ENCODE data around the gene TTC24.

The TTC24 gene

GRCh38 chr1:156553860-156554485 is 25.6 kb upstream of the TTC24 start:
- H3K27ac ChIP-seq (ENCODE audit: low read length) = no peak overlapping the region
- H3K9me3 ChIP-seq (ENCODE audit: control insufficient read depth, insufficient read depth, low read length) = no peaks in the 10 kb centered on the region
- H3K27me3 ChIP-seq (ENCODE audit: control insufficient read depth, insufficient read depth, low read length) = no peaks in the 10 kb centered on the region
- H3K36me3 ChIP-seq (ENCODE audit: control insufficient read depth, insufficient read depth, low read length) = peaks cover 14% of the 10 kb centered on the region
- no peaks in the 10 kb centered on the region for H3K4me1 ChIP-seq (ENCODE audit: control insufficient read depth, insufficient read depth, low read length)
- H3K4me3 ChIP-seq (ENCODE audit: low read length) = no peak overlapping the region
- DNase-seq (ENCODE audit: low read depth, low spot score) = no peak
- no CpG with 5 or more reads among the region's 6 CpGs for WGBS (ENCODE audit: insufficient coverage, insufficient read length)

DNA sequence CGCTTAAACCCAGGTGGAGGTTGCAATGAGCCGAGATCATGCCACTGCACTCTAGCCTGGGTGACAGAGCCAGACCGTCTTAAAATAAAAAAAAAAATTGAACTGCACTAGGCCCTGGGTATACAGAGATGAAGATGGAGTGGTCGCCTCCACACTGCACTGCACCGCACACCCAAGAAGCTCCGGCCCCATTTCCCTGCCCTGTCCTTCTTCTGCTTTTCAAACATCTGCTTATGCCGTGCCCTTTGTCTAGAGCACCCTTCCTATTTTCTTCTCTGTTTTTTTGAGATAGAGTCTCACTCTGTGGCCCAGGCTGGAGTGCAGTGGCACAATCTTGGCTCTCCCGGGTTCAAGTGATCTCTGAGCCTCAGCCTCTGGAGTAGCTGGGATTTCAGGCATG is 24.6 kb upstream of the TTC24 start:
- H3K36me3 ChIP-seq (ENCODE audit: control insufficient read depth, insufficient read depth, low read length) = peaks cover 15% of the 10 kb centered on the region
- no peak overlapping the region for H3K4me3 ChIP-seq (ENCODE audit: low read length)
- H3K4me1 ChIP-seq (ENCODE audit: control insufficient read depth, insufficient read depth, low read length) = no peaks in the 10 kb centered on the region
- no CpG with 5 or more reads among the region's 8 CpGs for WGBS (ENCODE audit: insufficient coverage, insufficient read length)
- H3K27ac ChIP-seq (ENCODE audit: low read length) = no peak overlapping the region
- no peak for DNase-seq (ENCODE audit: low read depth, low spot score)
- H3K27me3 ChIP-seq (ENCODE audit: control insufficient read depth, insufficient read depth, low read length) = no peaks in the 10 kb centered on the region
- H3K9me3 ChIP-seq (ENCODE audit: control insufficient read depth, insufficient read depth, low read length) = no peaks in the 10 kb centered on the region

DNA sequence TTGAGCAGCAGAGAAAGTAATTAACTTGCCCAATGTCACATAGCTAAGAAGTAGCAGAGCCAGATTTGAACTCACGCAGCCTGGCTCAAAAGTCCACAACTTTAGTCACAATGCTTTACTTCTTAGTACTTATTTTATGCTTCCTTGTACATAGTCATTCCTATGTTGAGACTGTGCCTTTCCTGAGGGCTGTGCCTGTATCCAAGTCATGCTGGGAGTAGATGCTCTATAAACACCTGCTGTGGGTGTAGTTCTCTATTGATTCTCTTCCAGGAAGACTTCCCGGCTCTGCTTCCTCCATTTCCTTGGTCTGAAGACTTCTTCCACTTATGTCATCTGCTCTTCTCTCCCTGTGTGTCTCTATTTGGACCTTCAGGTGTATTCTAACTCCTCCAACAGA is 23.8 kb upstream of the TTC24 start:
- Histone ChIP-seq H3K9me3 (ENCODE audit: control insufficient read depth, insufficient read depth, low read length) (no peaks in the 10 kb centered on the region), H3K4me1 (ENCODE audit: control insufficient read depth, insufficient read depth, low read length) (no peaks in the 10 kb centered on the region), H3K27me3 (ENCODE audit: control insufficient read depth, insufficient read depth, low read length) (no peaks in the 10 kb centered on the region), H3K36me3 (ENCODE audit: control insufficient read depth, insufficient read depth, low read length) (peaks cover 11% of the 10 kb centered on the region; the same call in 1 of the 2 replicates), H3K27ac (ENCODE audit: low read length) (no peak overlapping the region), H3K4me3 (ENCODE audit: low read length) (no peak overlapping the region)
- DNase-seq (ENCODE audit: low read depth, low spot score) = no peak
- WGBS (ENCODE audit: insufficient coverage, insufficient read length) = no CpG with 5 or more reads among the region's 2 CpGs

DNA sequence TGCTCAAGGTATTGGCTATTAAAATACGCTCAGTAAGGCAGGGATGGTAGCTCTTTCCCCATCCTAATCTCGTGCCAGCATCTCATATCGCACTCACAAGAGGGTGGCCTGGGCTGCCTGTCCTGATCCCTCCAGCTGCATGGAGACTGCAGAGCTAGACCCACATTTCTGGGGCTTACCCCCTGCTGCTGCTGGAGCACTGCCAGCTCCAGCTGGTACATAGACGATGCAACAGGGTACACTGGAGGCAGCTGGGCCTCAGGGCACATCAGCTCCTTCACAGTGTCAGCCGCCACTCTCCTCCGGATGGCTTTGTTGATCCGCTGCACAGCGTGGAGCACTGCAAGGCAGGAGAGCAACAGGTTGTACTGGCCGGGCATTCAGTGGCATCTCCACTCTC is 23.2 kb upstream of the TTC24 start:
- H3K36me3 ChIP-seq (ENCODE audit: control insufficient read depth, insufficient read depth, low read length) = peaks cover 11% of the 10 kb centered on the region; the same call in 1 of the 2 replicates
- no peaks in the 10 kb centered on the region for H3K4me1 ChIP-seq (ENCODE audit: control insufficient read depth, insufficient read depth, low read length)
- H3K27me3 ChIP-seq (ENCODE audit: control insufficient read depth, insufficient read depth, low read length) = no peaks in the 10 kb centered on the region
- H3K9me3 ChIP-seq (ENCODE audit: control insufficient read depth, insufficient read depth, low read length) = no peaks in the 10 kb centered on the region
- DNase-seq (ENCODE audit: low read depth, low spot score) = no peak
- no CpG with 5 or more reads among the region's 9 CpGs for WGBS (ENCODE audit: insufficient coverage, insufficient read length)
- no peak overlapping the region for H3K27ac ChIP-seq (ENCODE audit: low read length)
- no peak overlapping the region for H3K4me3 ChIP-seq (ENCODE audit: low read length)

GRCh38 chr1:156559086-156559796 is 20.3 kb upstream of the TTC24 start:
- Histone ChIP-seq H3K4me3 (ENCODE audit: low read length) (no peak overlapping the region), H3K27me3 (ENCODE audit: control insufficient read depth, insufficient read depth, low read length) (no peaks in the 10 kb centered on the region), H3K36me3 (ENCODE audit: control insufficient read depth, insufficient read depth, low read length) (peaks cover 7% of the 10 kb centered on the region; the same call in 1 of the 2 replicates), H3K4me1 (ENCODE audit: control insufficient read depth, insufficient read depth, low read length) (no peaks in the 10 kb centered on the region), H3K27ac (ENCODE audit: low read length) (no peak overlapping the region), H3K9me3 (ENCODE audit: control insufficient read depth, insufficient read depth, low read length) (no peaks in the 10 kb centered on the region)
- DNase-seq (ENCODE audit: low read depth, low spot score) = no peak
- WGBS (ENCODE audit: insufficient coverage, insufficient read length) = no CpG with 5 or more reads among the region's 8 CpGs

- H3K27ac ChIP-seq (ENCODE audit: low read length) = no peak overlapping the region
- DNase-seq (ENCODE audit: low read depth, low spot score) = no peak
- no peak overlapping the region for H3K4me3 ChIP-seq (ENCODE audit: low read length)
- no CpG with 5 or more reads among the region's 5 CpGs for WGBS (ENCODE audit: insufficient coverage, insufficient read length)
- no peaks in the 10 kb centered on the region for H3K4me1 ChIP-seq (ENCODE audit: control insufficient read depth, insufficient read depth, low read length)
- H3K27me3 ChIP-seq (ENCODE audit: control insufficient read depth, insufficient read depth, low read length) = no peaks in the 10 kb centered on the region
- H3K36me3 ChIP-seq (ENCODE audit: control insufficient read depth, insufficient read depth, low read length) = peaks cover 7% of the 10 kb centered on the region; the same call in 1 of the 2 replicates
- no peaks in the 10 kb centered on the region for H3K9me3 ChIP-seq (ENCODE audit: control insufficient read depth, insufficient read depth, low read length)
Observed at GRCh38 chr1:156559797-156560385, 19.6 kb upstream of the TTC24 start.

- Histone ChIP-seq H3K27me3 (ENCODE audit: control insufficient read depth, insufficient read depth, low read length) (no peaks in the 10 kb centered on the region), H3K4me1 (ENCODE audit: control insufficient read depth, insufficient read depth, low read length) (no peaks in the 10 kb centered on the region), H3K27ac (ENCODE audit: low read length) (no peak overlapping the region), H3K4me3 (ENCODE audit: low read length) (no peak overlapping the region), H3K9me3 (ENCODE audit: control insufficient read depth, insufficient read depth, low read length) (no peaks in the 10 kb centered on the region), H3K36me3 (ENCODE audit: control insufficient read depth, insufficient read depth, low read length) (peaks cover 7% of the 10 kb centered on the region; the same call in 1 of the 2 replicates)
- DNase-seq (ENCODE audit: low read depth, low spot score) = no peak
- WGBS (ENCODE audit: insufficient coverage, insufficient read length) = no CpG with 5 or more reads among the region's 5 CpGs
Observed at GRCh38 chr1:156560585-156561163, 18.8 kb upstream of the TTC24 start.

- Histone ChIP-seq H3K36me3 (ENCODE audit: control insufficient read depth, insufficient read depth, low read length) (no peaks in the 10 kb centered on the region; the same call in 1 of the 2 replicates), H3K27me3 (ENCODE audit: control insufficient read depth, insufficient read depth, low read length) (no peaks in the 10 kb centered on the region), H3K4me1 (ENCODE audit: control insufficient read depth, insufficient read depth, low read length) (no peaks in the 10 kb centered on the region), H3K27ac (ENCODE audit: low read length) (no peak overlapping the region), H3K9me3 (ENCODE audit: control insufficient read depth, insufficient read depth, low read length) (no peaks in the 10 kb centered on the region), H3K4me3 (ENCODE audit: low read length) (no peak overlapping the region)
- WGBS (ENCODE audit: insufficient coverage, insufficient read length) = no CpG with 5 or more reads among the region's 2 CpGs
- no peak for DNase-seq (ENCODE audit: low read depth, low spot score)
Observed at GRCh38 chr1:156565519-156565918, 14.0 kb upstream of the TTC24 start.

GRCh38 chr1:156566436-156566835 is 13.1 kb upstream of the TTC24 start:
- DNase-seq (ENCODE audit: low read depth, low spot score) = no peak
- H3K9me3 ChIP-seq (ENCODE audit: control insufficient read depth, insufficient read depth, low read length) = no peaks in the 10 kb centered on the region
- H3K27ac ChIP-seq (ENCODE audit: low read length) = no peak overlapping the region
- WGBS (ENCODE audit: insufficient coverage, insufficient read length) = no CpG with 5 or more reads among the region's 4 CpGs
- no peaks in the 10 kb centered on the region for H3K27me3 ChIP-seq (ENCODE audit: control insufficient read depth, insufficient read depth, low read length)
- H3K4me1 ChIP-seq (ENCODE audit: control insufficient read depth, insufficient read depth, low read length) = no peaks in the 10 kb centered on the region
- no peaks in the 10 kb centered on the region; the same call in 1 of the 2 replicates for H3K36me3 ChIP-seq (ENCODE audit: control insufficient read depth, insufficient read depth, low read length)
- no peak overlapping the region for H3K4me3 ChIP-seq (ENCODE audit: low read length)

DNA sequence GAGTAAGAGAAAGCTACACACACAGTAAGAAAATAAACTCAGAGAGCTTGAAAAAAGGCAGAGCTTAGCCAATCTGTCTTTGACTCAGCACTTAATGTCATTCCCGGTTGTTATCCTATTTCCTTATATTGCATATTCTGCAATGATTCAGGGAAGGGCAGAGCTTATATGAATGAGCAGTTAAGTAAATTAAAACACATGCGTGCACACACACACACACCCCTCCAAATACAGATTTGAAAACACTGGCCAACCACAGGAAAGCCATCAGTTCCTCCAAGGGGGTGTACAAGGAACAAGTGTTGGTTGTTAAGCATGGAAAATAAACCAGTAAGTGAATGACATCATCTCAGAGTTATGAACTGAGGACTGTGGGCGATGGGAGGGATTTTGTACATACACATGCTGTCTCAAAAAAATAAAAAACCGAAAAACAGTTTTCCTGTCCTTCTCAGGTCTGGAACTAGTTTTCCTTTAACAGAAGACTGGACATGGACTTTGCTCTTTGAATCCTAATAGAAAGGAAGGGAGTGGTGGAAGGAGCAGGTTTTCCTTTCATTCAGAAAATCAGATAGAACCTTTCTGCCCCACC is 8.2 kb upstream of the TTC24 start:
- Histone ChIP-seq H3K4me3 (ENCODE audit: low read length) (peak overlapping the region; percentile 97; the same call in 1 of the 2 replicates), H3K4me1 (ENCODE audit: control insufficient read depth, insufficient read depth, low read length) (peaks cover 1% of the 10 kb centered on the region; the same call in 1 of the 2 replicates), H3K36me3 (ENCODE audit: control insufficient read depth, insufficient read depth, low read length) (no peaks in the 10 kb centered on the region), H3K9me3 (ENCODE audit: control insufficient read depth, insufficient read depth, low read length) (no peaks in the 10 kb centered on the region), H3K27me3 (ENCODE audit: control insufficient read depth, insufficient read depth, low read length) (no peaks in the 10 kb centered on the region), H3K27ac (ENCODE audit: low read length) (no peak overlapping the region)
- whole genome bisulfite sequencing (ENCODE audit: insufficient coverage, insufficient read length) = no CpG with 5 or more reads among the region's 4 CpGs
- no peak for DNase-seq (ENCODE audit: low read depth, low spot score)

Measured in iPS DF 6.9 (cell line).